Omental fat pad (tissue), 4 donors: ENCODE measurements around the gene CAMLG. TPM values are rescaled to one million over a fixed set of nuclear protein-coding genes. Genes with fewer than 3 reads are reported as not detected.

Experiments used
- ATAC-seq: fragments of 150-250 bp; one replicate; pipeline ENCODE4 v1.9.1; 2016; ENCODE audit warnings: mild to moderate bottlenecking, moderate library complexity; ENCODE audit not compliant: low FRiP score
- DNase-seq: peaks from one replicate; pipeline ENCODE4 v3.0.0-alpha.2; 2019; ENCODE audit warnings: low spot score
- total RNA-seq, 4 donors: library from RNA; depleted of rRNA; stranded (reverse); fragments of >200 nt; gene quantifications; one replicate each; pipeline ENCODE4 v1.1.0, GENCODE V29; 2016
- TF ChIP-seq, protein P1 (sequence below), 3 donors: fragments of 450-650 bp; IDR thresholded peaks; one replicate each; pipeline ENCODE4 v1.5.1; 2016 to 2017; ENCODE audit warnings: antibody characterized with exemption in 3 of 3, mild to moderate bottlenecking in 3 of 3, moderate library complexity in 2 of 3

The CAMLG gene
- total RNA-seq, 4 donors from 2014 or later: 27.0 to 40.4 (median 31.0) TPM

DNA sequence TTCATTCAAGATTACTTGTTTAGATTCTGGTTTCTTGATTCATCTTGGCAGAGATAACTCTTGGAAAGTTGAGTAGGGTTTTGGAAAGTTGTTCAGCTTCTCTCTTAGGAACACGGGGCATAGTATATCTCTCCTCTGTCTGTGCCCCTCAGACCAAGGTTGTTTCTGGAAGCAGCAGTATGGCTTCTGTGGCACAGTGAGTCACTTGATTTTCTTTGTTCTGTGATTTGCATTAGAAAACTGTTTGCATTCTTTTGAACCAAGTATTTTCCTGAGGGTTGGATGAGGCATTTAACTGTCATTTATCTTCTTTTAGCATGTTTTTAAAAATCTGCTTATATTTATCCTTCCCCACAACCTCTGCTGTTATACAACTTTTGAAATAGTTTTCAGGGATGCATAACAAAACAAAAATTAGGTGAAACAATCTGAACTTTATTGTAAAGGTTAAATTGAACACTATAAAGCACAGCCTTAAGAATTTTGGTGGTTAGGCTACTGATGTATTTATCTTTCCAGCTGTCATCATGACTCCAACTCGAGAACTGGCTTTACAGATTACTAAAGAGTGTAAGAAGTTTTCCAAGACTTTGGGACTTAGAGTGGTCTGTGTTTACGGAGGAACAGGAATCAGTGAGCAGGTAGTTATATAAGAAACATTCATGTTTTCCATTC lies 46.7 kb downstream of the CAMLG start:
- TF ChIP-seq, protein P1, sequence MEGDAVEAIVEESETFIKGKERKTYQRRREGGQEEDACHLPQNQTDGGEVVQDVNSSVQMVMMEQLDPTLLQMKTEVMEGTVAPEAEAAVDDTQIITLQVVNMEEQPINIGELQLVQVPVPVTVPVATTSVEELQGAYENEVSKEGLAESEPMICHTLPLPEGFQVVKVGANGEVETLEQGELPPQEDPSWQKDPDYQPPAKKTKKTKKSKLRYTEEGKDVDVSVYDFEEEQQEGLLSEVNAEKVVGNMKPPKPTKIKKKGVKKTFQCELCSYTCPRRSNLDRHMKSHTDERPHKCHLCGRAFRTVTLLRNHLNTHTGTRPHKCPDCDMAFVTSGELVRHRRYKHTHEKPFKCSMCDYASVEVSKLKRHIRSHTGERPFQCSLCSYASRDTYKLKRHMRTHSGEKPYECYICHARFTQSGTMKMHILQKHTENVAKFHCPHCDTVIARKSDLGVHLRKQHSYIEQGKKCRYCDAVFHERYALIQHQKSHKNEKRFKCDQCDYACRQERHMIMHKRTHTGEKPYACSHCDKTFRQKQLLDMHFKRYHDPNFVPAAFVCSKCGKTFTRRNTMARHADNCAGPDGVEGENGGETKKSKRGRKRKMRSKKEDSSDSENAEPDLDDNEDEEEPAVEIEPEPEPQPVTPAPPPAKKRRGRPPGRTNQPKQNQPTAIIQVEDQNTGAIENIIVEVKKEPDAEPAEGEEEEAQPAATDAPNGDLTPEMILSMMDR (IDR thresholded peaks at IDR 0.05): no peak
- DNase-seq (no peak), ATAC-seq (no peak)

DNA sequence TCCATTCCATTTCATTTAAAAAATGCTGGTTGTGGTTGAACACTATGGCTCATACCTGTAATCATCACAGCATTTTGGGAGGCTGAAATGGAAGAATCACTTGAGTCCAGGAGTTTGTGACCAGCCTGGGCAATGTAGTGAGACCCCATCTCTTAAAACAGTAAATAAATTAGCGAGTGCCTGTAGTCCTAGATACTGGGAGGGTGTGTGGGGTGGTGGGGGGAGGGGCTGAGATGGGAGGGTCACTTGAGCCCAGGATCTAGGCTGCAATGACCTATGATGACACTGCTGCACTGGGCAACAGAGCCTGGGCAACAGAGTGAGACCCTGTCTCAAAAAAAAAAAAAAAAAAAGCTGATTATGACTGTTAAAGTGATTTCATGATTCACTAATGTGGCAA lies 49.3 kb downstream of the CAMLG start:
- ATAC-seq (no peak), DNase-seq (no peak)
- TF ChIP-seq, protein P1 (IDR thresholded peaks at IDR 0.05): no peak

- DNase-seq: no peak
- TF ChIP-seq, protein P1 (IDR thresholded peaks at IDR 0.05): no peak
- ATAC-seq: no peak
These were observed 53.2 kb downstream of the CAMLG start for GRCh38 chr5:134791580-134791979.

GRCh38 chr5:134792286-134792685 lies 53.9 kb downstream of the CAMLG start:
- DNase-seq (no peak), ATAC-seq (no peak)
- TF ChIP-seq, protein P1 (IDR thresholded peaks at IDR 0.05): no peak

GRCh38 chr5:134793111-134793510 lies 54.8 kb downstream of the CAMLG start:
- DNase-seq (no peak), ATAC-seq (no peak)
- TF ChIP-seq, protein P1 (IDR thresholded peaks at IDR 0.05): no peak

DNA sequence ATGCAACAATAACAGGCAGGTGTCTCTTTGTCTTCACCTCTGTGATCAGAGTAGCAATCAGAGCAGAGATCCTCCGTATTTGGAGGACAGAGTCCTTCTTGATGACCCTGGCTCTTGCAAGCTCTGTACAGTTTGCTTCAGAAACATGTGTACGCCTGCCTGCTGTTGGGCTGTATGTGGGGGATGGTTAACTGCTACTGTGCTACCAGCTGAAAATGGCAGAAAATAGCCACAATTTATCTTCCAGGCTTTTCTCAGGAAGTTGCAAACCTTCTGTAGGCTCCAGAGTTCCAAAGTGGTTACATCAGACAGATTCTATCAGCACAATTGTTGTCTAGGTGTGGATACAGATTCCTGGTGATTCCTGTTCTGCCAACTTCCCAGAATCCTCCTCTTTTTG lies 55.7 kb downstream of the CAMLG start:
- DNase-seq (no peak), ATAC-seq (no peak)
- TF ChIP-seq, protein P1 (IDR thresholded peaks at IDR 0.05): no peak

DNA sequence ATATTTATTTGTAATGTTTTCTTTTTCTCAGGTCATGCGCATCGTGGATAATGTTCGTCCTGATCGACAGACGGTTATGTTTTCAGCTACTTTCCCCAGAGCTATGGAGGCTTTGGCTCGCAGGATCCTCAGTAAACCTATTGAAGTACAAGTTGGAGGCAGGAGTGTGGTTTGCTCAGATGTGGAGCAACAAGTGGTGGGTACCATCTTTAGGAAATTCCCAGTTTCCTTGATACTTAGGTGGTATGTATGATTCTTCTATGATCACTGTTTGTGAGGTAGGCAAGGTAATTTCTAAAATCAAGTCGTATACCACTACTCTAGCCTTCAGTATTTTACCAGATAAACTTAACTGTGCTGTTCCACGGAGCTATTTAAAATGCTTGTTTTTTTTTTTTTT lies 56.5 kb downstream of the CAMLG start:
- TF ChIP-seq, protein P1 (IDR thresholded peaks at IDR 0.05): no peak
- ATAC-seq: no peak
- DNase-seq: no peak
